Measurements from ENCODE around the gene BCL11B. TPM values are rescaled to one million over a fixed set of nuclear protein-coding genes. Genes with fewer than 3 reads are reported as not detected.

Gene BCL11B
- polyA plus RNA-seq, 3 donors, result 0.01 TPM; not detected in 2

DNA sequence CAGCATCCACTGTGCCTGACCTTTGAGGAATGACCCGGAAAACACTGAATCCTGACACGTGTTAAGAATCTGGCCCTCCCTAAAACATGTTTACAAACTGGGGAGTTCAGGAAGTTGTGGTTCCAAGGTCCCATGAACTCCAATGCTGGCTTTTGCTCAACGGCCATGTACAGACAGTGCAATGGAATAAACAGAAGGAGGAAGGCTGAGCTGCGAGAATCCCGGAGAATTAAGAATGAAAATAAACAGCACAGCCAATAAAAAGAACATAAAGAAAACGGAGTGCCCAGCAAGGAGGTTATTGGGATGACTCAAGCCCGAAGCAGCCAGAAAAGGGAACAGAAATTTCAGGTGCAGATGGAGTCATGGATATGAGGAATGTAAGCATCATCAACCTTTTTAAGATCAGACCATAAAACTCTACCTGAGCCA is 32.3 kb downstream of the BCL11B start:
- Histone ChIP-seq H3K9ac (ENCODE audit: insufficient read depth, low read length, poor library complexity, severe bottlenecking) (no peak overlapping the region), H3K4me3 (replicated peaks in 1 of 3; ENCODE audit: low read depth in 2 of 3, low read length in 3 of 3) (no peak overlapping the region), H3K79me2 (ENCODE audit: insufficient read depth, low read length) (no peaks in the 10 kb centered on the region), H3K9me3 (replicated peaks in 1 of 2; ENCODE audit: control insufficient read depth in 1 of 2, insufficient read depth in 1 of 2, low read length in 2 of 2) (peaks cover 6 to 13% of the 10 kb centered on the region in 2 donors), H3K4me1 (ENCODE audit: control insufficient read depth in 1 of 2, insufficient read depth in 2 of 2, low read length in 2 of 2) (no peaks in the 10 kb centered on the region), H2AFZ (ENCODE audit: insufficient read depth, low read depth, low read length, poor library complexity, severe bottlenecking) (no peak overlapping the region), H3K27ac (ENCODE audit: low read depth in 1 of 2, low read length in 2 of 2) (no peak overlapping the region), H3K4me2 (replicated peaks; ENCODE audit: extremely low read depth, low read length, poor library complexity, severe bottlenecking) (no peak overlapping the region), H4K20me1 (ENCODE audit: insufficient read depth, low read length) (no peaks in the 10 kb centered on the region), H3K27me3 (ENCODE audit: control insufficient read depth in 2 of 2, insufficient read depth in 2 of 2, low read length in 2 of 2) (peaks cover 11 to 59% of the 10 kb centered on the region in 2 donors), H3K36me3 (replicated peaks in 1 of 2; ENCODE audit: control insufficient read depth in 1 of 2, insufficient read depth in 2 of 2, low read length in 2 of 2) (no peaks in the 10 kb centered on the region)
- DNase-seq, result no peak
- no peak overlapping the region for H3K27ac Mint-ChIP-seq
- peaks cover 2% of the 10 kb centered on the region for H3K4me1 Mint-ChIP-seq
- peaks cover 47 to 69% (median 64%) of the 10 kb centered on the region in 3 donors for H3K27me3 Mint-ChIP-seq (ENCODE audit: low read depth in 3 of 3)
- no peak overlapping the region for H3K4me3 Mint-ChIP-seq
- no CpG with 5 or more reads among the region's 7 CpGs for WGBS (ENCODE audit: insufficient coverage)
- no peak for TF ChIP-seq CTCF (IDR thresholded peaks at IDR 0.05)
- peaks cover 5 to 28% (median 17%) of the 10 kb centered on the region in 7 donors for H3K9me3 Mint-ChIP-seq
- intact Hi-C loops (cut with micrococcal nuclease), result no loop called here
- peaks cover 0 to 4% of the 10 kb centered on the region in 2 donors for H3K36me3 Mint-ChIP-seq

GRCh38 chr14:99238216-99238615 is 33.8 kb downstream of the BCL11B start:
- peak overlapping the region in 1 of 2 donors; percentile 11 for H3K4me3 Mint-ChIP-seq
- WGBS (ENCODE audit: insufficient coverage), result 86% methylated on average over 6 of the region's 6 CpGs

More at GRCh38 chr14:99238216-99238615, 33.8 kb downstream of the BCL11B start:
- Mint-ChIP-seq H3K9me3 (peaks cover 5 to 25% (median 19%) of the 10 kb centered on the region in 7 donors), H3K27me3 (ENCODE audit: low read depth in 3 of 3) (peaks cover 41 to 67% (median 60%) of the 10 kb centered on the region in 3 donors), H3K36me3 (peaks cover 0 to 4% of the 10 kb centered on the region in 2 donors), H3K27ac (no peak overlapping the region), H3K4me1 (peaks cover 2% of the 10 kb centered on the region)
- peaks cover 11 to 19% of the 10 kb centered on the region in 2 donors for H3K9me3 ChIP-seq (replicated peaks in 1 of 2; ENCODE audit: control insufficient read depth in 1 of 2, insufficient read depth in 1 of 2, low read length in 2 of 2)
- H3K4me2 ChIP-seq (replicated peaks; ENCODE audit: extremely low read depth, low read length, poor library complexity, severe bottlenecking), result no peak overlapping the region
- H3K4me1 ChIP-seq (ENCODE audit: control insufficient read depth in 1 of 2, insufficient read depth in 2 of 2, low read length in 2 of 2), result no peaks in the 10 kb centered on the region
- no peak for TF ChIP-seq CTCF (IDR thresholded peaks at IDR 0.05)
- H3K27me3 ChIP-seq (ENCODE audit: control insufficient read depth in 2 of 2, insufficient read depth in 2 of 2, low read length in 2 of 2), result peaks cover 4 to 49% of the 10 kb centered on the region in 2 donors
- H4K20me1 ChIP-seq (ENCODE audit: insufficient read depth, low read length), result no peaks in the 10 kb centered on the region
- no peaks in the 10 kb centered on the region for H3K36me3 ChIP-seq (replicated peaks in 1 of 2; ENCODE audit: control insufficient read depth in 1 of 2, insufficient read depth in 2 of 2, low read length in 2 of 2)
- no peak overlapping the region for H3K9ac ChIP-seq (ENCODE audit: insufficient read depth, low read length, poor library complexity, severe bottlenecking)
- H3K4me3 ChIP-seq (replicated peaks in 1 of 3; ENCODE audit: low read depth in 2 of 3, low read length in 3 of 3), result no peak overlapping the region
- H2AFZ ChIP-seq (ENCODE audit: insufficient read depth, low read depth, low read length, poor library complexity, severe bottlenecking), result no peak overlapping the region
- intact Hi-C loops (cut with micrococcal nuclease), result no loop called here
- H3K79me2 ChIP-seq (ENCODE audit: insufficient read depth, low read length), result no peaks in the 10 kb centered on the region
- H3K27ac ChIP-seq (ENCODE audit: low read depth in 1 of 2, low read length in 2 of 2), result no peak overlapping the region
- DNase-seq, result no peak
